Kasumi-1 (cell line): ENCODE data around the gene SRGAP3.

Source experiments
- DNase-seq, 2 experiments: peaks; one replicate each; lab custom pipeline; 2025; lab: John Stamatoyannopoulos, UW

SRGAP3 gene

GRCh38 chr3:9201955-9202354 is 47.5 kb downstream of the SRGAP3 start:
- DNase-seq, result no peak

GRCh38 chr3:9201266-9201665 is 48.2 kb downstream of the SRGAP3 start:
- no peak for DNase-seq

- DNase-seq, result no peak
These were observed 49.7 kb downstream of the SRGAP3 start for GRCh38 chr3:9199775-9200174.

- no peak for DNase-seq
These were observed 50.5 kb downstream of the SRGAP3 start for GRCh38 chr3:9198899-9199335.

DNA sequence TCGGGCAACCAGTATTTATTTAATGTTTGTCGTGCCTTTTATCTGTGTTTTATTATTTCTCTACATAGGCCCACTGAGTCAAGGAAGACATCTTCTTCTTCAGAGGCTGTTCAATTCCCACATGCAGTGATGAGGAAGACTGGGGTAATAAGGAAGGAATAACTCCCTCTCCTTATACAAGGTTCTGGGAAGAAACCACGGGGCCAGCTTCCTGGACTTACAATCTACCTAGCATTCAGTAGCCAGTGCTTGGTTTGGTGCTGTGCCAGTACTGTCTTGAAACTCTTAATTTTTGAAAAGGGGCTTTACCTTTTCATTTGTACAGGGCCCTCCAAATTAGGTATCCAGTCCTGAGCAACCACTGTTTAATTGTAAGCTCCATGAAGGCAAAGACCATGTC is 51.2 kb downstream of the SRGAP3 start:
- DNase-seq, result no peak

DNA sequence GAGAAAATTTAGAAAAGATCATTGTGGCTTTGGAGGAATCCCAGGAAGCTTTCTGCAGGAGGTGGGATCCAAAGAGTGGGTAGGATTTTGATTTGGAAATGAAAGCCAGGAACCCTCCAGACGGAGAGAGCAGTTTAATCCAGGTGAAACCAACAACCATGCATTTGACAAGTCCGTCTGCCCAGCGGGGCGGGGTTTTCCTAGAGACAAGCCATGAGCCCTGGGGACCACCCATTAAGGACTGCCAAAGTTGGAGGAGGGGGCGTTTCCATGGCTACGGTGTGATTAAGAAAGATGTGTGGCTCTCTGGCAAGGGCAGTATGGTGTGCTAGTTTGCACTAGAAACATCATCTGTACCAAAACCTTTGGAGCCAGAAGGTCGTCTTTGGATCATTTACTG is 53.4 kb downstream of the SRGAP3 start:
- no peak for DNase-seq

DNA sequence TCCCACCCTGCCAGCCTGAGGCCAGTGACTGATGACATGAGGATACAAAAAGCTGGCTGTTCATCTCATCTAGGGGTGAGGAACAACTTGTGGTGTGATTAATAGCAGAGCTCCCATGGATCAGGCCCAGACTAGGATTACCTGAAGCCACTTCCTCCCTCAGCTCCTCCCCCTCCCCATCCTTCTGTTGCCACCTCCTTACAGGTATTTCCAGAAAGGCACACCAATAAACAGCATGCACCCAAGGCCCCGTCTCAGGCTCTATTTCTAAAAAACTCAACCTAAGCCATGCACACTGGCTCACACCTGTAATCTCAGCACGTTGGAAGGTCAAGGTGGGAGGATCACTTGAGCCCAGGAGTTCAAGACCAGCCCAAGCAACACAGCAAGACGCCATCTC is 54.1 kb downstream of the SRGAP3 start:
- DNase-seq, result no peak

DNA sequence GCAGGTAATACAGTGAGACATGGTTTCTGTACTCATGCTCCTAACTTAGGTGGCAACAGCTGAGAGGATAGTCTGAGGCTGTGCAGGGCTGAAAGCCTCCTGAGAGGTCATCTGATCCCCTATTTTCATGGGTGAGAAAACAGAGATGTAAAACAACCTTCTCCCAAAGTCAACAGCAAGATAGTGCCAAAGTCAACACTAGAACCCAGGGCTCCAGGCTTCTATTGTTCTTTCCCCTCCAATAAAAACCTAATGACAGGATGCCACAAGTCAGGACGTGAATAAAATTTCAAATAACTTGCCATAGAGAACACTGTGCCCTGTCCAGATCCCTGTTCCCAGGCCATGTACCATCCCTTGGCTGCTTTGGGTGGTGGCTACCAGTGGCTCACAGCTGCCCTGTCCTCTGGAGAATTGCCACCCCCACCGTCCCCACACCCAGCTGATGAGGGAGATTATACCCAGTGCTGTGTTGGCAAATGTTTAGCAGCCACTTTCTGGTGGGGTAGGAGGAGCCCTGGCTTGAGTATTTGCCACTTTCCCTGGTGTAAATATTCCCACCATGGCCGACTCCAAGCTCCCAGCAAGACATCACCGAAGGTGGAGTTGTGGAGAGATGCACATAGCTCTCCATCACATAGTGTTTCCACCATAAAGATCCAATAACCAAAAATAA is 54.8 kb downstream of the SRGAP3 start:
- DNase-seq, result no peak

DNA sequence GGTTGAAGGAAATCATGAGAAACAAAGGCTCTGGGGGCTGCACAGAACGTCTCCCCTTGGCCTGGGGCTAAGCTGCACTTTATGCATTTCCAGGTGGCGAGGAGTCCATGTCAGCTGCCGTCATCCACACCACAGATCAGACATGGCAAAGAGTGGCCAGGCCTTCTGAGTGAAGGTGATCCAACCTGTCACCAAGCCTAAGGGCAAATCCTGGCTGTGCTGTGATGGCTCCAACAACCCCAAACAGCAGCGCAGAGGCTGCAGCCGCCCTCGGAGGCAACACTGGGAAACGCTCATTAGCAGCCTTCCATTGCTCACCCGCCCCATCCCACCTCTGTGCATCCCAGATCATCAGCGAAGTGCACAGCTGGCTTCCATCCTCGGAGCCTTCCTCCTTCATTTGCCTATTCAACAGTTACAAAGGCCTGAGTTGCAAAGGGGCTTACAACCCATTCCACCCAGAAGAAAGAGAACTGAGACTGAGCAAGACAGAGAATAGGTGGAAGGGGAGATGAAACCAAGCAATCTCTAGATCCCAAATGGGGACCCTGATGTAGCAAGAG is 55.7 kb downstream of the SRGAP3 start:
- DNase-seq, result no peak

GRCh38 chr3:9193211-9193610 is 56.2 kb downstream of the SRGAP3 start:
- DNase-seq, result no peak

DNA sequence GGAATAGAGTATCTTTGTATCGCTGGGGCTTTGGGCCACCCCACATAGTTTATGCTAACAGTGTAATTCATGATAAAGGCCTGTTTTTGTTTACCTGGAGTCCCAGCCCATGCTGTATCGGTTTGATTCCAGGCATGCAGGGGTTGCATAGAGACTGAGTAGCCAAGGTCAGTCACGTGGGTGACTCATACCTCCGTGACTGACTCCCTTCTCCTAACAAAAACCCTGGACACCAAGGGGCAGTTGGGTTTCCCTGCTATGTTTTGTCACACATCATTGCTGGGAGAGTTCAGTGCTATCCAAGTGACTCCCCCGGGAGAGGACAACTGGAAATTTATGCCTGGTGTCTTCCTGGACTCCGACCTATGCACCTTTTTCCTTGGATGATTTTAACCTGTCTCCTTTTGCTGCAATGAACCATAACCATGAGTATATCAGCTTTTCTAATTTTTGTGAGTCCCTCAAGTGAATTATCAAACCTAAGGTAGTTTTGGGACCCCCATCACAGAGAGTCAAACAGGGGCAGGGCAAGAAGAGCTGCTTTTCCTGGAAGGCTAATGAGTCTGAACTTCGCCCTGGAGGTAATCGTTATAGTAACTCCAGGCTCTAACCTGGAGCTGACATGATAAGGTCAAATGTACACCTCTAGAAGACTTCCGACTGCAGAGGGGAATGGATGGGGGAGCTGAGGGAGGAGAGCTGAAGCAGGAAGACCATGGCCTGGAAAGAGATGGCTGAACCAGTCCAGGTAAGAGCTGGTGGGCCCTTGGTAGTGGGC is 57.0 kb downstream of the SRGAP3 start:
- no peak for DNase-seq

DNA sequence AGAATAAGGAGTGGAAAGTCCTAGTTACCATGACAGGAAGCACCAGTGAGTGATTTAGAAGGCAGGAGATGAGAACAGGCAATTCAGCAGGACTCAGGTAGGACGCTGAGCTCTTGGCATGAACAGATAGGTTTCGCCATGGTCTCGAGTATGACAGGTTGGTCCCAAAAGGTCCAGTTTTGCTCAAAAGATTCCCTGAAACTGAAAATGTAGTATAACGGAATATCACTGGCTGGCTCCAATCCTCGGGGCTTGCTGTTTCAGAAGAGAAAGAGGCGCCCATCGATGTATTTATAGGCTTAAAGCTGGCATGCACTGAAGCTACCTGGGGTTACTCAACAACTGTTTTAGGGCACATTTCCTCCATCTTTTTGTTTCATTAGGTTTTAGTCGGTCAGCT is 59.2 kb downstream of the SRGAP3 start:
- no peak for DNase-seq

GRCh38 chr3:9188583-9188982 is 60.9 kb downstream of the SRGAP3 start:
- DNase-seq, result no peak

- DNase-seq, result no peak
These were observed 63.7 kb downstream of the SRGAP3 start for GRCh38 chr3:9185701-9186100.

DNA sequence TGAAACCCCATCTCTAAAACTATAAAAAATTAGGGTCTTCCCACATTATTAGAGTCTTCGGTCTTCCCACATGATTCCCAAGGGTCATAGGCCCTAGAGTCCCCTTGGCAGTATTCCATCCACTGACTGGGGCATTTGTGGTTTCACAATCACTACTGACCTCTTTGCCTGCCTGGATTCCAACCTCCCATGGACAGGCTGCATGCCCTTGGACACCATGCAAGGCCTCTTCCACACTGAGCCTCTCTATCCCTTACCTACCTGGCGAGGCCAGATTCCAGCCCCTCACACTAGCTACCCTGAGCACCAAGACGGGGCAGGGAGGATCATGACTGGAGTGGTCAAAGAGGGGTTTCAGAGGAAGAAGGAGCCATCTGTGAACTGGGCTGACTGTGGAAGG is 64.4 kb downstream of the SRGAP3 start:
- DNase-seq, result no peak

DNA sequence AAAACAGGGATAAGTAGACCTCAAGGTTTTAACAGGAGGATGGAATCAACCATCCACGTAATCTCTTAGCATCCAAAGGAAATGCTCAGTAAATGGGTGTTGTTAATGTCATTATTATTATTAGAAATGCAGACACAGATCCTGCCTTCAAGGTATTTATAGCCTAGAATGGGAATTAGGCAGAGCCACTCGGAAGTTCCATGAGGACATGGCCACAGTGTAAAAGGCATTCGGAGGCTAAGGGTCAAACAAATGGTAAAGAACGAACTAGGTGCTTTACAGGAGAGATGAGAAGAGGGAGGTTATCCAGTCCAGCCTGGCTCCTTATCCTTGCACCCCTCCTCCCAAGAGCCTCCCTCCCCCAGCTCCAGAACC is 65.0 kb downstream of the SRGAP3 start:
- no peak for DNase-seq

DNA sequence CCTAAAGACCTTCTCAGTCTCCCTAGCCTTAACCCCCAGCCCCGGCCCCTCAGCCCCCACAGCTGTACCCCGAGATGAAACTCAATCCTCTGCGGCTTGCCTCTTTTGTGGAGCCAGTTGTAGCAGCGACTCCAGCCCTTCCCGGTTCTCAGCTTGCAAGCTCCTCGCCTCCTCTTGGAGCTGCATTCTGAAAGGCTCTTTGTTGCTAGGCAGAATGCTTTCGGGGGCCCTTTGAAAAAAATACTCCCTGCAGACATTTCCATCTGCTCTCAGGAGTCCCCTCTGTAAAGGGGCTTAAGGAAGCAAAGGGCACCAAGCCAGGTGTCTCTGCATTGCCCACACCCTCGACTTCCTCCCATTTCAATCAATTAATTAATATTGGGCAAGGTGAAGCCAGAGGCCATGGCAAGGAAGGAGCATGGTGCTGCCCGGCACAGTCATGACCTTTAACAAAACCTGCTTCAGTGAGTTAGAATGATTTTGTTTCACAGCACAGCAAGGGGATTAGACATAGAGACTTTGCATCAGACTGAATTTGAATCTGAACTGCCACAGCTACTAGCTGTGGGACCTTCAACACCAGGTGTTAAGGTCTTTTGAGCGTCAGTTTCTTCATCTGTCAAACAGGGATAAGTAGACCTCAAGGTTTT is 65.5 kb downstream of the SRGAP3 start:
- no peak for DNase-seq

- no peak for DNase-seq
These were observed 66.4 kb downstream of the SRGAP3 start for GRCh38 chr3:9183011-9183410.

DNA sequence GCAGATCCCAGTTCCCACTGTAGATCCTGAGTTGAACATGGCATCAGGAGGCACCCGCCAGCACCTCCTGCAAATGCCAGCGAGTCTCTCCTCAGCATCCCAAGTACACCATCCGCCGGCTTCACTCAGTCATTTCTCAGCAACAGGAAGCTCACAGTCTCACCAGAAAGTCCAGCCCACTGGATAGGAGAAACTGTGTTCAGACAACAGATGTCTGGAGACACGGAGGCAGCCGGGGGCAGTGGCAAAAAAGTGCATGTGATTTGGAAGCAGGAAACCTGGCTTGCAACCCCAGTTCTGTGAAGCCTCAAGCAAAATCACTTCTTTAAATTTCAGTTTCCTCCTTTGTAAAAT is 68.7 kb downstream of the SRGAP3 start:
- peak; percentile 43 to 48 for DNase-seq

DNA sequence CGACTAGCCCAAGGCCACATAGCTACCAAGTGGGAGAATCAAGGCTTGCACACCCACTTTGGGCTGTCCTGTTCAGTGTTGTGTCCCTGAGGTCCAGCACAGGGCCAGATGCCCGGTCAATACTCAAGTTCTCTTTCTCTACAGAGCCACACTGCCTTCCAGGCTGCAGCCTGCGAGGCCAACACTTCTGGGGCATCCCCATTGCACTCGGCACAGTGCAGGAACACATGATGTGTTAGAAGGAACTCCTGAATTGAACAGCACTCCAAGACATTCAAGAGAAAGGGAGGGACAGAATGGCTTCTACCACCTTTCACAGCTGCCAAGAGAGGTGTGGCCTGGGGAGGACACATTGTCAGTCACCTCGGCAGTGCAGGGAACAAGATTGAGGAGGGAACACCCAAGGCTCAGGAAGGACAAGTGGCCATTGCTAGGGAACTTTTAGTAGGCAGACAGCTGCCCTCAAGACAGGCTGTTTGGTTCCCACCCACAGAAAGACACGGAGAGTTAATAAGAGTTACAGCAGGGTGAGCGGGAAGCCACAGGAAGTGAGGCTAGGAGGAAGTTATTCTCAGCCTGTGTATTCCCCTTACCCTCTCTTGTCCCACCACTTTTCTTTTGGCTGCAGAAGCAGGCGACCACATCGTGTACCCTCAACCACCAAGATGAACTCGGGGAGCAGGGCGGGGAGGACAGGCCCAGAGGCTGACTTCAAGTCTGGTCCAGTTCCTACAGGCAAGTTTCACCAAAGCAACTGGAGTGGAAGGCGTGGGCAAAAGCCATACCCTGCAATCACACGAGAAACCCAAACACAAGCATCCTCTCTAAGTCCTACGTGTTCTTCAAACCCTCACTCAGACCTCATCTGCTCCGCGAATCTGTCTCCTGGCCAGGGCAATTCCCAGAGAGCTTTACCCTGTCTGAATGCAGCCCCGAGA is 69.4 kb downstream of the SRGAP3 start:
- DNase-seq, result peak; percentile 78 to 83

GRCh38 chr3:9178697-9179096 is 70.7 kb downstream of the SRGAP3 start:
- no peak for DNase-seq

DNA sequence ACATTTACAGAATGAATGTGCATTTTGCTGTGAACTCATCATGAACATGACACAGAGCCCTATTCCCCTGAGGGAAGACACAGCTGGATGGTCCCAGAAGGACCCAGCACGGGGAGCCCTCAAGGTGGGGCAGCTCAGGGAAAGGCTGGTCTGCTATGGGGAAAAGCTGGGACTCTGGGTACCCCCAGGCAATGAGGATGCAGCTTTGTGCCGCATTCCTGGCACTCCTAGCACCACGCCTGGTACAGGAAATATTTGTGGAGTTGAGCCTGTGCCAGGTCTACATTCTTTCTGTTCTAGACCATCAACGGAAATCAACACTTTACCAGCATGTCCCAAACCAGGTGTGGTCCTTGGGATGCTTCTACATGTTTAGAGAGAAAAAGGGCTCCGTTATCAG is 74.0 kb downstream of the SRGAP3 start:
- no peak for DNase-seq
